ENCODE measurements around the gene CNGA3. TPM values are rescaled to one million over a fixed set of nuclear protein-coding genes. Genes with fewer than 3 reads are reported as not detected.

Gene CNGA3
- total RNA-seq, 1 experiment from 2014 or later: not detected

DNA sequence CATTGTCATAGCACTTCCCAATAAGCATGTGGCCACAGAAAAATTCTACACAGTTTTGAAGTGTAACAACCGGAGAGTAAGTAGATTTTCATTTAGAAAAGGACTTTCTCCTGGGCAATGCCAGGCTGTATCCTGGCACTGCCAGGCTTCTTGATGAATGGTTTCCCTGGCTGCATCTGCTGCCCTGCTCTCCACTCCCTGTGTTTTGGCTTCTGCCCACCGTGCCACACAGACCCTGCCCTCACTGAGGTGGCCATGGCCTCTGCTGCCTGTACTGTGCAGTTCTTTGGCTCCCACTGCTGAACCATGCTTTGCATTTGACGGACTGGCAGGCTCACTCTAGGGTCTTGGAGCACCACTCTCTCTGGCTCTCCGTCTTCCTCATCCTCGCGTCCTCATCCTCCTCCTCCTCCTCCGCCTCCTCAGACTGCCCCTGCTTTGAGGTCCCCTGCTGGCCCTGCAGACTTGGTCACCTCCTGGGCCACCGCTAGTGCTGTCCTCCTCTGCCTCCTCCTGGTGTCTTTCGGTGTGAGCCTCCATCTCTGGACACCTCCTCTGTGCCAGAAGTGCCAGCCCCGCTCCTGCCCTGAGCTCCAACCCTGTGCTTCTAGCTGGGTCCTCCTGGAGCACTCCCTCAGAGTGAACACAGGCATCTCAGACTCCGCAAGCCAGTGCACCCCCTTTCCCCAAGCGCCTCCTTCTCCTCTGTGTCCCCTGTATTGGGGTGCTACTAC lies 45.9 kb upstream of the CNGA3 start:
- no peak overlapping the region for H2BK120ac ChIP-seq (ENCODE audit: low read depth, low read length, poor library complexity, severe bottlenecking)
- no peak overlapping the region for H2BK20ac ChIP-seq (ENCODE audit: low read depth, low read length, poor library complexity, severe bottlenecking)
- H4K20me1 ChIP-seq (ENCODE audit: control insufficient read depth, insufficient read depth, insufficient read length): no peaks in the 10 kb centered on the region
- H3K4ac ChIP-seq (ENCODE audit: low read depth, low read length): no peak overlapping the region
- H3K14ac ChIP-seq (ENCODE audit: insufficient read depth, low read length): peak overlapping the region; percentile 31; the same call in 1 of the 2 replicates
- H3K79me2 ChIP-seq (ENCODE audit: insufficient read depth, low read length): no peaks in the 10 kb centered on the region
- H3K9me3 Mint-ChIP-seq: no peaks in the 10 kb centered on the region
- H3K27me3 ChIP-seq (ENCODE audit: insufficient read depth, low read length): no peaks in the 10 kb centered on the region
- H2BK12ac ChIP-seq (ENCODE audit: insufficient read length, low read depth, low read length): no peak overlapping the region
- no peak overlapping the region for H3K9ac ChIP-seq (ENCODE audit: extremely low read depth, insufficient read length, low read length)
- H2BK5ac ChIP-seq (ENCODE audit: insufficient read length, low read length): no peak overlapping the region
- H3K4me3 Mint-ChIP-seq: no peak overlapping the region
- WGBS (ENCODE audit: extremely low coverage, insufficient read length, low lambda C conversion rate): no CpG with 5 or more reads among the region's 12 CpGs
- no peak overlapping the region for H3K4me2 ChIP-seq (ENCODE audit: insufficient read depth, insufficient read length, low read length)
- no peak overlapping the region for H3K18ac ChIP-seq (ENCODE audit: insufficient read length, low read depth, low read length)
- H2AFZ ChIP-seq (ENCODE audit: low read length): no peak overlapping the region
- no peak overlapping the region for H3K23ac ChIP-seq (ENCODE audit: insufficient read length, low read depth, low read length)
- no peak overlapping the region for H3K56ac ChIP-seq (ENCODE audit: insufficient read length, low read depth, low read length)
- no peaks in the 10 kb centered on the region for H3K9me3 ChIP-seq (ENCODE audit: control insufficient read depth, low read depth, low read length)
- H2AK5ac ChIP-seq (ENCODE audit: insufficient read length, low read length): no peak overlapping the region
- peaks cover 0 to 3% (median 0%) of the 10 kb centered on the region in 3 experiments; a peak in 2 of 7 replicates for H3K36me3 Mint-ChIP-seq (ENCODE audit: insufficient read depth in 1 of 3, low read depth in 3 of 3)
- no peaks in the 10 kb centered on the region for H3K23me2 ChIP-seq (ENCODE audit: insufficient read length, low read depth, low read length, poor library complexity, severe bottlenecking)
- TF ChIP-seq, protein P1, sequence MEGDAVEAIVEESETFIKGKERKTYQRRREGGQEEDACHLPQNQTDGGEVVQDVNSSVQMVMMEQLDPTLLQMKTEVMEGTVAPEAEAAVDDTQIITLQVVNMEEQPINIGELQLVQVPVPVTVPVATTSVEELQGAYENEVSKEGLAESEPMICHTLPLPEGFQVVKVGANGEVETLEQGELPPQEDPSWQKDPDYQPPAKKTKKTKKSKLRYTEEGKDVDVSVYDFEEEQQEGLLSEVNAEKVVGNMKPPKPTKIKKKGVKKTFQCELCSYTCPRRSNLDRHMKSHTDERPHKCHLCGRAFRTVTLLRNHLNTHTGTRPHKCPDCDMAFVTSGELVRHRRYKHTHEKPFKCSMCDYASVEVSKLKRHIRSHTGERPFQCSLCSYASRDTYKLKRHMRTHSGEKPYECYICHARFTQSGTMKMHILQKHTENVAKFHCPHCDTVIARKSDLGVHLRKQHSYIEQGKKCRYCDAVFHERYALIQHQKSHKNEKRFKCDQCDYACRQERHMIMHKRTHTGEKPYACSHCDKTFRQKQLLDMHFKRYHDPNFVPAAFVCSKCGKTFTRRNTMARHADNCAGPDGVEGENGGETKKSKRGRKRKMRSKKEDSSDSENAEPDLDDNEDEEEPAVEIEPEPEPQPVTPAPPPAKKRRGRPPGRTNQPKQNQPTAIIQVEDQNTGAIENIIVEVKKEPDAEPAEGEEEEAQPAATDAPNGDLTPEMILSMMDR (conservative IDR thresholded peaks at IDR 0.05): no peak
- no peaks in the 10 kb centered on the region for H3K79me1 ChIP-seq (ENCODE audit: insufficient read depth, low read depth, low read length, poor library complexity, severe bottlenecking)
- no peak overlapping the region for H3K27ac Mint-ChIP-seq
- H3K27ac ChIP-seq (ENCODE audit: insufficient read length, low read depth, low read length): no peak overlapping the region
- peaks cover 15 to 19% of the 10 kb centered on the region in 2 experiments for H3K4me1 Mint-ChIP-seq
- H3K4me1 ChIP-seq (ENCODE audit: insufficient read depth, low read length): no peaks in the 10 kb centered on the region
- H4K91ac ChIP-seq (ENCODE audit: insufficient read length, low read depth, low read length): no peak overlapping the region
- H4K8ac ChIP-seq (replicated peaks; ENCODE audit: insufficient read length, low read depth, low read length): no peak overlapping the region
- H3K27me3 Mint-ChIP-seq (ENCODE audit: low read depth): peaks cover 13% of the 10 kb centered on the region
- H4K5ac ChIP-seq (ENCODE audit: insufficient read length, low read depth, low read length): no peak overlapping the region
- no peak for DNase-seq
- no peak overlapping the region for H3T11ph ChIP-seq (ENCODE audit: low read length)
- no peak overlapping the region for H2BK15ac ChIP-seq (ENCODE audit: low read depth, low read length)
